Esophagus muscularis mucosa (tissue), 4 donors: ENCODE measurements around the gene S100A7. TPM values are rescaled to one million over a fixed set of nuclear protein-coding genes. Genes with fewer than 3 reads are reported as not detected.
"Not testable (repeated sequence)": the region's sequence is repeated elsewhere in the genome, so short reads cannot be mapped to it uniquely, and the experiment has no call there.

Source experiments
- DNase-seq: peaks from one replicate; pipeline ENCODE4 v3.0.0-alpha.2; 2017; ENCODE audit errors: extremely low spot score
- H3K27ac ChIP-seq, 4 donors: fragments of 200-600 bp; sonication (generic); replicated peaks in 1 of 4; 1 replicate in 3 of 4; 2 replicates in 1 of 4; pipeline ENCODE4 v1.5.1; 2016 to 2019; ENCODE audit warnings: mild to moderate bottlenecking in 1 of 4
- H3K27me3 ChIP-seq, 4 donors: fragments of 200-600 bp; sonication (generic); one replicate each; pipeline versions ENCODE4 v1.5.1 to v1.6.0; 2016 to 2019
- H3K36me3 ChIP-seq, 4 donors: fragments of 200-600 bp; sonication (generic); one replicate each; pipeline ENCODE4 v1.5.1; 2016 to 2019
- H3K4me1 ChIP-seq, 4 donors: fragments of 200-600 bp; sonication (generic); one replicate each; pipeline ENCODE4 v1.5.1; 2016 to 2019
- H3K4me3 ChIP-seq, 4 donors: fragments of 200-600 bp; sonication (generic); 1 replicate in 2 of 4; 2 replicates in 2 of 4; pipeline ENCODE4 v1.5.1; 2016 to 2019; ENCODE audit warnings: mild to moderate bottlenecking in 4 of 4, moderate library complexity in 1 of 4
- H3K9me3 ChIP-seq, 4 donors: fragments of 200-600 bp; sonication (generic); 1 replicate in 3 of 4; 2 replicates in 1 of 4; pipeline ENCODE4 v1.5.1; 2016 to 2019
- EP300 ChIP-seq: sonication (generic); formaldehyde crosslinking; IDR thresholded peaks from one replicate; pipeline ENCODE4 v1.6.1; 2017; ENCODE audit warnings: antibody characterized with exemption
- POLR2A ChIP-seq: fragments of 450-650 bp; IDR thresholded peaks from one replicate; pipeline ENCODE4 v1.6.1; 2017; ENCODE audit warnings: antibody characterized with exemption, moderate library complexity, mild to moderate bottlenecking, low read depth
- POLR2AphosphoS5 ChIP-seq, 2 donors: sonication (generic); formaldehyde crosslinking; IDR thresholded peaks; one replicate each; pipeline ENCODE4 v1.6.1; 2017; ENCODE audit warnings: antibody characterized with exemption in 2 of 2
- WGBS: methylation state at CpG from one replicate; pipeline ENCODE4 v1.1.5; 2018; 5-methylcytosine and 5-hydroxymethylcytosine counted together
- intact Hi-C: fragments of 100-400 bp; cut with DNase I; formaldehyde crosslinking; loops from one replicate; pipeline ENCODE4 v1.15.1; 2023
- total RNA-seq, 4 donors: library from RNA; depleted of rRNA; stranded (reverse); fragments of >200 nt; gene quantifications; one replicate each; pipeline versions ENCODE4 v1.1.0 to v1.2.1, GENCODE V29; 2016
- TF ChIP-seq, protein P1 (sequence below), 3 experiments: fragments of 200-600 bp in 2 of 3; fragments of 450-650 bp in 1 of 3; sonication (generic) in 2 of 3; IDR thresholded peaks; one replicate each; pipeline ENCODE4 v1.5.1; 2017 to 2019; ENCODE audit warnings: antibody characterized with exemption in 3 of 3, mild to moderate bottlenecking in 2 of 3, moderate library complexity in 1 of 3

S100A7 gene
- total RNA-seq, 4 donors from 2014 or later: not detected

DNA sequence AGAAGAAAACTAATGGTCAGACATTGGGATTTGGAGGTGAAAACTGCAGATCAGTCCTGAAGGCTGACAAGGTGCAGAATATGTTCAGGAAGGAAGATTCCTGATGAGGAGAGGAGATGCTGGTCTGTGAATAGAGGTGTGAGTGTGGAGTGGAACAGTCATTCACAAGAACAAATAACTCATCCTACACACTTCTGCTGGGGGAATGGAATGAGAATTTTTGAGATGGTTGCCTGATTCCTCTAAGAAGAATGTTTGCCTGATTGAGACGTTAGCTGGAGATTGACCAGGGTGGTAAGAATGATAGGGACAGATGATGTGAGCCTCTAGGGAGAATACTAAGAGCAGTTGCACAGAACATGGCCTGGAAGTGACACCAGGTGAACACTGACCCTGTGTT, 4.1 kb downstream of the S100A7 start:
- WGBS: 70% methylated on average over 1 of the region's 1 CpG
- Histone ChIP-seq H3K9me3 (no peaks in the 10 kb centered on the region), H3K36me3 (no peaks in the 10 kb centered on the region), H3K27me3 (peaks cover 0 to 15% (median 0%) of the 10 kb centered on the region in 4 donors), H3K27ac (no peak overlapping the region), H3K4me1 (no peaks in the 10 kb centered on the region), H3K4me3 (no peak overlapping the region)
- intact Hi-C loops: no loop called here
- TF ChIP-seq, protein P1, sequence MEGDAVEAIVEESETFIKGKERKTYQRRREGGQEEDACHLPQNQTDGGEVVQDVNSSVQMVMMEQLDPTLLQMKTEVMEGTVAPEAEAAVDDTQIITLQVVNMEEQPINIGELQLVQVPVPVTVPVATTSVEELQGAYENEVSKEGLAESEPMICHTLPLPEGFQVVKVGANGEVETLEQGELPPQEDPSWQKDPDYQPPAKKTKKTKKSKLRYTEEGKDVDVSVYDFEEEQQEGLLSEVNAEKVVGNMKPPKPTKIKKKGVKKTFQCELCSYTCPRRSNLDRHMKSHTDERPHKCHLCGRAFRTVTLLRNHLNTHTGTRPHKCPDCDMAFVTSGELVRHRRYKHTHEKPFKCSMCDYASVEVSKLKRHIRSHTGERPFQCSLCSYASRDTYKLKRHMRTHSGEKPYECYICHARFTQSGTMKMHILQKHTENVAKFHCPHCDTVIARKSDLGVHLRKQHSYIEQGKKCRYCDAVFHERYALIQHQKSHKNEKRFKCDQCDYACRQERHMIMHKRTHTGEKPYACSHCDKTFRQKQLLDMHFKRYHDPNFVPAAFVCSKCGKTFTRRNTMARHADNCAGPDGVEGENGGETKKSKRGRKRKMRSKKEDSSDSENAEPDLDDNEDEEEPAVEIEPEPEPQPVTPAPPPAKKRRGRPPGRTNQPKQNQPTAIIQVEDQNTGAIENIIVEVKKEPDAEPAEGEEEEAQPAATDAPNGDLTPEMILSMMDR (IDR thresholded peaks at IDR 0.05): no peak
- TF ChIP-seq EP300 (no peak), POLR2A (no peak), POLR2AphosphoS5 (IDR thresholded peaks at IDR 0.05) (no peak)
- DNase-seq: no peak

GRCh38 chr1:153448851-153449250, 11.6 kb downstream of the S100A7 start:
- H3K27ac ChIP-seq, DNase-seq, intact Hi-C loops, H3K9me3 ChIP-seq, H3K4me3 ChIP-seq, H3K4me1 ChIP-seq, H3K36me3 ChIP-seq: not testable (repeated sequence)
- peaks cover 0 to 29% (median 0%) of the 10 kb centered on the region in 4 donors for H3K27me3 ChIP-seq
- 74% methylated on average over 4 of the region's 4 CpGs for WGBS

- Histone ChIP-seq H3K27ac (no peak overlapping the region), H3K27me3 (peaks cover 0 to 37% (median 0%) of the 10 kb centered on the region in 4 donors), H3K4me3 (no peak overlapping the region), H3K4me1 (no peaks in the 10 kb centered on the region), H3K36me3 (no peaks in the 10 kb centered on the region), H3K9me3 (no peaks in the 10 kb centered on the region)
- 91% methylated on average over 1 of the region's 1 CpG for WGBS
- TF ChIP-seq, protein P1 (IDR thresholded peaks at IDR 0.05): no peak
- TF ChIP-seq EP300 (no peak), POLR2AphosphoS5 (IDR thresholded peaks at IDR 0.05) (no peak), POLR2A (no peak)
- DNase-seq: no peak
- intact Hi-C loops: no loop called here
Measured at GRCh38 chr1:153447498-153448170, 12.8 kb downstream of the S100A7 start.

- H3K36me3 ChIP-seq: no peaks in the 10 kb centered on the region
- H3K4me3 ChIP-seq: no peak overlapping the region
- no peak for DNase-seq
- WGBS: 62% methylated on average over 3 of the region's 5 CpGs
- intact Hi-C loops: no loop called here
- TF ChIP-seq, protein P1 (IDR thresholded peaks at IDR 0.05): no peak
- TF ChIP-seq POLR2AphosphoS5 (IDR thresholded peaks at IDR 0.05) (no peak), EP300 (no peak), POLR2A (no peak)
- H3K27me3 ChIP-seq: peaks cover 0 to 27% (median 0%) of the 10 kb centered on the region in 4 donors
- no peak overlapping the region for H3K27ac ChIP-seq
- no peaks in the 10 kb centered on the region for H3K9me3 ChIP-seq
- H3K4me1 ChIP-seq: no peaks in the 10 kb centered on the region
Measured at GRCh38 chr1:153444078-153444477, 16.4 kb downstream of the S100A7 start.

GRCh38 chr1:153443486-153443885, 17.0 kb downstream of the S100A7 start:
- TF ChIP-seq, protein P1 (IDR thresholded peaks at IDR 0.05): no peak
- TF ChIP-seq POLR2A (no peak), EP300 (no peak), POLR2AphosphoS5 (IDR thresholded peaks at IDR 0.05) (no peak)
- intact Hi-C loops: no loop called here
- WGBS: 65% methylated on average over 1 of the region's 4 CpGs

More at GRCh38 chr1:153443486-153443885, 17.0 kb downstream of the S100A7 start:
- Histone ChIP-seq H3K9me3 (no peaks in the 10 kb centered on the region), H3K4me3 (no peak overlapping the region), H3K27ac (no peak overlapping the region), H3K4me1 (no peaks in the 10 kb centered on the region), H3K36me3 (no peaks in the 10 kb centered on the region), H3K27me3 (peaks cover 0 to 27% (median 0%) of the 10 kb centered on the region in 4 donors)
- no peak for DNase-seq
